ENCODE measurements around the gene MRPL16. TPM values are rescaled to one million over a fixed set of nuclear protein-coding genes. Genes with fewer than 3 reads are reported as not detected.

Gene MRPL16
- total and polyA plus RNA-seq, 2 of the 13 experiments (the other 11 are each of a cell fraction or from before 2014, with no cell fraction given) = 45.3 to 62.6 TPM

DNA sequence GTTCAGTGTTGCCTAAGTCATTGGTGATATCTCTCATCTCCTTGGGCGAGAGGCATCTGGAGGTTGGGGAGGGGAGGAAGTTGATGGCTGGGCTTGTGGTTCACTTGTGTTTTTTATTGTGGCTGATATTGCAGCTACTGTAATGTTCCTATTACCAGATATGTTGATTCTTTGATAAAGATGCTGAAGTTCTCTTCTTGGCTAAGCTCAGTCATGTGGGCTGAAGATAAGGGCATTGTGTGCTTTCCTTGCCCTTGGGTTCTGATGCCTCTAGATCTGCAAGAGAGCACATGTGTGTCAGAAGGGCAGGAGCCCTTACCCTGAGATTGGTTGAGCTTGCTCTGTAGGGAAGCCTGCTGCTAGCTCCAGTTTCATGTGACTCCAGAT lies 43.4 kb downstream of the MRPL16 start:
- ChIA-PET CTCF (ENCODE audit: low intra/inter-chr PET ratio, low total read pairs) (no interaction called here), POLR2A (interaction anchor here (1.6 kb wide), 1 partner anchor 11 kb away, joined by 7 read pairs; no protein-coding TSS in a partner anchor)
- Histone ChIP-seq H3K4me2 (ENCODE audit: low read depth, low read length) (no peak overlapping the region), H3K4me3 (replicated peaks in 1 of 3; ENCODE audit: insufficient read depth in 1 of 3, low read depth in 2 of 3, low read length in 3 of 3) (no peak overlapping the region), H3K36me3 (replicated peaks in 1 of 2; ENCODE audit: control insufficient read depth in 1 of 2, insufficient read depth in 2 of 2, low read length in 2 of 2) (peaks cover 0 to 4% of the 10 kb centered on the region in 2 experiments; a peak in 2 of 5 replicates), H3K27ac (ENCODE audit: extremely low read length, insufficient read depth, low read length) (no peak overlapping the region), H3K79me2 (ENCODE audit: insufficient read depth, low read length) (peaks cover 4% of the 10 kb centered on the region), H3K4me1 (ENCODE audit: insufficient read depth, low read length) (no peaks in the 10 kb centered on the region), H3K9ac (ENCODE audit: insufficient read depth, low read depth, low read length) (no peak overlapping the region), H4K20me1 (ENCODE audit: insufficient read depth, low read length) (no peaks in the 10 kb centered on the region), H3K9me3 (ENCODE audit: low read length) (no peaks in the 10 kb centered on the region), H2AFZ (ENCODE audit: low read length) (no peak overlapping the region), H3K27me3 (ENCODE audit: control insufficient read depth in 1 of 2, insufficient read depth in 2 of 2, low read length in 2 of 2) (no peaks in the 10 kb centered on the region)
- ATAC-seq = no peak
- no TSS peak for BruUV-seq (replicated peaks)
- 100% methylated on average over 1 of the region's 1 CpG for WGBS (ENCODE audit: low lambda C conversion rate)
- TF ChIP-seq ZNF572 (CRISPR knock-in tag; IDR thresholded peaks at IDR 0.05) (no peak), MEIS2 (CRISPR knock-in tag; IDR thresholded peaks at IDR 0.05) (no peak)
- no peak for FAIRE-seq
- in situ Hi-C loops (cut with HindIII; ENCODE audit: extremely low pct_ligation_motif_present, low pct_unique_long_range_greater_than_20kb) = no loop called here
- no peak for DNase-seq (ENCODE audit: low spot score)
- intact Hi-C loops (cut with micrococcal nuclease; ENCODE audit: unreplicated experiment) = loop anchor here (1.0 kb wide), 1 partner anchor 15 kb away; no protein-coding TSS in a partner anchor

DNA sequence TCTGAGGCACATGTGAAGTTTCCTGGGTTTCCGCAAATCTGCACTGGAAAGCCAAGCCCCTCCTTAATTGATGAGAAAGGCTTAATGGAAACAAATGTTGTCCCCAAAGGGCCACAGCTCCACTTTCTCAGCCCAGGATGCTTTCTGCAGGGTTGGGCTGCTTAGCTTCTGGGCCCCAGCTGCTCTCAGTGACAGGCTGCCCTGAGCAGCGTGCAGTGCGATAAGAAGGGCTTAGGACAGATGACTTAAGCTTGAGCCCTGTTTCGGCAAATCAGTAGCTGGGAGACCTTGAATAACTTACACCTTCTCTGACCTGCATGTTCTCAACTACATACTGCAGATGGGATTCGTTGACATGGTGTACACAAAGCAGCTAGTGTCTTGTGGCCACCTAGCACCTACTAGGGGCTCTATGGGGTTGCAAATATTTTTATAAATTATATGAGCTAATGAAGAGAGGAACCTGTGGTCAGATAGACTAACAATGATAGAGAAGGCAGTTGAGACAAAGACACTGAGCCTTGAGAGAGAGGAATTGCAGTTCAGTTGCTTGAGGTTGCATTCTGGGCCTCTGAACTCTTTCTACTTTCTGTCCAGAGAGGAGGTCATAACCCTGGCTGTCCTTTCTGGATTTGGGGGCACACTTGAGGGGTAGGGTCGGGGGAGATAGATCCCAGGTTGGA lies 43.9 kb downstream of the MRPL16 start:
- in situ Hi-C loops (cut with HindIII; ENCODE audit: extremely low pct_ligation_motif_present, low pct_unique_long_range_greater_than_20kb) (no loop called here), intact Hi-C loops (cut with micrococcal nuclease; ENCODE audit: unreplicated experiment) (loop anchor here (1.0 kb wide), 1 partner anchor 16 kb away; no protein-coding TSS in a partner anchor)
- CTCF ChIA-PET (ENCODE audit: low intra/inter-chr PET ratio, low total read pairs) = no interaction called here
- no peak overlapping the region for H3K9ac ChIP-seq (ENCODE audit: insufficient read depth, low read depth, low read length)
- POLR2A ChIA-PET = interaction anchor here (1.6 kb wide), 1 partner anchor 11 kb away, joined by 7 read pairs; no protein-coding TSS in a partner anchor
- no peak overlapping the region for H3K27ac ChIP-seq (ENCODE audit: extremely low read length, insufficient read depth, low read length)
- peaks cover 0 to 4% of the 10 kb centered on the region in 2 experiments; a peak in 2 of 5 replicates for H3K36me3 ChIP-seq (replicated peaks in 1 of 2; ENCODE audit: control insufficient read depth in 1 of 2, insufficient read depth in 2 of 2, low read length in 2 of 2)
- DNase-seq (ENCODE audit: low spot score) = no peak
- no peak for ATAC-seq
- 89% methylated on average over 5 of the region's 6 CpGs for WGBS (ENCODE audit: low lambda C conversion rate)
- no peak overlapping the region for H2AFZ ChIP-seq (ENCODE audit: low read length)
- no peak overlapping the region for H3K4me3 ChIP-seq (replicated peaks in 1 of 3; ENCODE audit: insufficient read depth in 1 of 3, low read depth in 2 of 3, low read length in 3 of 3)
- no peaks in the 10 kb centered on the region for H3K27me3 ChIP-seq (ENCODE audit: control insufficient read depth in 1 of 2, insufficient read depth in 2 of 2, low read length in 2 of 2)
- no TSS peak for BruUV-seq (replicated peaks)
- H4K20me1 ChIP-seq (ENCODE audit: insufficient read depth, low read length) = no peaks in the 10 kb centered on the region
- H3K79me2 ChIP-seq (ENCODE audit: insufficient read depth, low read length) = peaks cover 4% of the 10 kb centered on the region
- no peaks in the 10 kb centered on the region for H3K9me3 ChIP-seq (ENCODE audit: low read length)
- H3K4me1 ChIP-seq (ENCODE audit: insufficient read depth, low read length) = no peaks in the 10 kb centered on the region
- no peak for FAIRE-seq
- H3K4me2 ChIP-seq (ENCODE audit: low read depth, low read length) = no peak overlapping the region
- no peak for TF ChIP-seq ZFP62 (CRISPR knock-in tag; IDR thresholded peaks at IDR 0.05)
- no peak for TF ChIP-seq PRPF4 (IDR thresholded peaks at IDR 0.05; ENCODE audit: low read depth, low read length, poor library complexity, severe bottlenecking)
- TF ChIP-seq, protein P1, sequence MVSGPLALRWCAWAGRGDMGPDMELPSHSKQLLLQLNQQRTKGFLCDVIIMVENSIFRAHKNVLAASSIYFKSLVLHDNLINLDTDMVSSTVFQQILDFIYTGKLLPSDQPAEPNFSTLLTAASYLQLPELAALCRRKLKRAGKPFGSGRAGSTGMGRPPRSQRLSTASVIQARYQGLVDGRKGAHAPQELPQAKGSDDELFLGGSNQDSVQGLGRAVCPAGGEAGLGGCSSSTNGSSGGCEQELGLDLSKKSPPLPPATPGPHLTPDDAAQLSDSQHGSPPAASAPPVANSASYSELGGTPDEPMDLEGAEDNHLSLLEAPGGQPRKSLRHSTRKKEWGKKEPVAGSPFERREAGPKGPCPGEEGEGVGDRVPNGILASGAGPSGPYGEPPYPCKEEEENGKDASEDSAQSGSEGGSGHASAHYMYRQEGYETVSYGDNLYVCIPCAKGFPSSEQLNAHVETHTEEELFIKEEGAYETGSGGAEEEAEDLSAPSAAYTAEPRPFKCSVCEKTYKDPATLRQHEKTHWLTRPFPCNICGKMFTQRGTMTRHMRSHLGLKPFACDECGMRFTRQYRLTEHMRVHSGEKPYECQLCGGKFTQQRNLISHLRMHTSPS (CRISPR knock-in tag; IDR thresholded peaks at IDR 0.05; ENCODE audit: low read depth) = no peak
- TF ChIP-seq ZNF850 (CRISPR knock-in tag; conservative IDR thresholded peaks at IDR 0.05) = no peak
- TF ChIP-seq MED1 (CRISPR knock-in tag; IDR thresholded peaks at IDR 0.05) = no peak
- TF ChIP-seq, protein P2, sequence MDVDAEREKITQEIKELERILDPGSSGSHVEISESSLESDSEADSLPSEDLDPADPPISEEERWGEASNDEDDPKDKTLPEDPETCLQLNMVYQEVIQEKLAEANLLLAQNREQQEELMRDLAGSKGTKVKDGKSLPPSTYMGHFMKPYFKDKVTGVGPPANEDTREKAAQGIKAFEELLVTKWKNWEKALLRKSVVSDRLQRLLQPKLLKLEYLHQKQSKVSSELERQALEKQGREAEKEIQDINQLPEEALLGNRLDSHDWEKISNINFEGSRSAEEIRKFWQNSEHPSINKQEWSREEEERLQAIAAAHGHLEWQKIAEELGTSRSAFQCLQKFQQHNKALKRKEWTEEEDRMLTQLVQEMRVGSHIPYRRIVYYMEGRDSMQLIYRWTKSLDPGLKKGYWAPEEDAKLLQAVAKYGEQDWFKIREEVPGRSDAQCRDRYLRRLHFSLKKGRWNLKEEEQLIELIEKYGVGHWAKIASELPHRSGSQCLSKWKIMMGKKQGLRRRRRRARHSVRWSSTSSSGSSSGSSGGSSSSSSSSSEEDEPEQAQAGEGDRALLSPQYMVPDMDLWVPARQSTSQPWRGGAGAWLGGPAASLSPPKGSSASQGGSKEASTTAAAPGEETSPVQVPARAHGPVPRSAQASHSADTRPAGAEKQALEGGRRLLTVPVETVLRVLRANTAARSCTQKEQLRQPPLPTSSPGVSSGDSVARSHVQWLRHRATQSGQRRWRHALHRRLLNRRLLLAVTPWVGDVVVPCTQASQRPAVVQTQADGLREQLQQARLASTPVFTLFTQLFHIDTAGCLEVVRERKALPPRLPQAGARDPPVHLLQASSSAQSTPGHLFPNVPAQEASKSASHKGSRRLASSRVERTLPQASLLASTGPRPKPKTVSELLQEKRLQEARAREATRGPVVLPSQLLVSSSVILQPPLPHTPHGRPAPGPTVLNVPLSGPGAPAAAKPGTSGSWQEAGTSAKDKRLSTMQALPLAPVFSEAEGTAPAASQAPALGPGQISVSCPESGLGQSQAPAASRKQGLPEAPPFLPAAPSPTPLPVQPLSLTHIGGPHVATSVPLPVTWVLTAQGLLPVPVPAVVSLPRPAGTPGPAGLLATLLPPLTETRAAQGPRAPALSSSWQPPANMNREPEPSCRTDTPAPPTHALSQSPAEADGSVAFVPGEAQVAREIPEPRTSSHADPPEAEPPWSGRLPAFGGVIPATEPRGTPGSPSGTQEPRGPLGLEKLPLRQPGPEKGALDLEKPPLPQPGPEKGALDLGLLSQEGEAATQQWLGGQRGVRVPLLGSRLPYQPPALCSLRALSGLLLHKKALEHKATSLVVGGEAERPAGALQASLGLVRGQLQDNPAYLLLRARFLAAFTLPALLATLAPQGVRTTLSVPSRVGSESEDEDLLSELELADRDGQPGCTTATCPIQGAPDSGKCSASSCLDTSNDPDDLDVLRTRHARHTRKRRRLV (CRISPR knock-in tag; IDR thresholded peaks at IDR 0.05) = no peak
- no peak for TF ChIP-seq MAFF (IDR thresholded peaks at IDR 0.05; ENCODE audit: low read depth, low read length)
- no peak for TF ChIP-seq ZKSCAN8 (CRISPR knock-in tag; IDR thresholded peaks at IDR 0.05; ENCODE audit: borderline replicate concordance)
- no peak for TF ChIP-seq MZF1 (CRISPR knock-in tag; IDR thresholded peaks at IDR 0.05; ENCODE audit: borderline replicate concordance)
